ENCODE measurements around the gene PLIN4.

Gene PLIN4

GRCh38 chr19:4454747-4455718 is 63.3 kb downstream of the PLIN4 start:
- H3K9ac ChIP-seq (ENCODE audit: low read depth in 1 of 2, low read length in 2 of 2): no peak overlapping the region
- H3K27ac ChIP-seq (ENCODE audit: low read depth, low read length): no peak overlapping the region
- no peak overlapping the region for H3K4me3 ChIP-seq (ENCODE audit: low read depth in 1 of 2, low read length in 2 of 2)

GRCh38 chr19:4453232-4454179 is 64.8 kb downstream of the PLIN4 start:
- no peak overlapping the region for H3K9ac ChIP-seq (ENCODE audit: low read depth in 1 of 2, low read length in 2 of 2)
- no peaks in the 10 kb centered on the region for H3K27me3 ChIP-seq (ENCODE audit: control insufficient read depth in 1 of 2, insufficient read depth in 2 of 2, low read length in 2 of 2)
- H3K27ac ChIP-seq (ENCODE audit: low read depth, low read length): no peak overlapping the region
- peaks cover 8 to 18% of the 10 kb centered on the region in 2 donors for H3K4me1 ChIP-seq (ENCODE audit: control insufficient read depth in 1 of 2, insufficient read depth in 2 of 2, low read length in 2 of 2)
- peaks cover 25 to 51% of the 10 kb centered on the region in 2 donors for H3K36me3 ChIP-seq (ENCODE audit: control insufficient read depth in 1 of 2, insufficient read depth in 2 of 2, low read length in 2 of 2)
- H3K4me3 ChIP-seq (ENCODE audit: low read depth in 1 of 2, low read length in 2 of 2): no peak overlapping the region
- no peaks in the 10 kb centered on the region for H3K9me3 ChIP-seq (ENCODE audit: control insufficient read depth in 1 of 2, low read length in 2 of 2)

More at GRCh38 chr19:4454747-4455718, 63.3 kb downstream of the PLIN4 start:
- no peaks in the 10 kb centered on the region for H3K27me3 ChIP-seq (ENCODE audit: control insufficient read depth in 1 of 2, insufficient read depth in 2 of 2, low read length in 2 of 2)
- no peaks in the 10 kb centered on the region for H3K9me3 ChIP-seq (ENCODE audit: control insufficient read depth in 1 of 2, low read length in 2 of 2)
- peaks cover 8 to 18% of the 10 kb centered on the region in 2 donors for H3K4me1 ChIP-seq (ENCODE audit: control insufficient read depth in 1 of 2, insufficient read depth in 2 of 2, low read length in 2 of 2)
- peaks cover 15 to 38% of the 10 kb centered on the region in 2 donors for H3K36me3 ChIP-seq (ENCODE audit: control insufficient read depth in 1 of 2, insufficient read depth in 2 of 2, low read length in 2 of 2)

GRCh38 chr19:4452230-4452990 is 65.9 kb downstream of the PLIN4 start:
- no peak overlapping the region for H3K4me3 ChIP-seq (ENCODE audit: low read depth in 1 of 2, low read length in 2 of 2)
- H3K27me3 ChIP-seq (ENCODE audit: control insufficient read depth in 1 of 2, insufficient read depth in 2 of 2, low read length in 2 of 2): no peaks in the 10 kb centered on the region
- H3K4me1 ChIP-seq (ENCODE audit: control insufficient read depth in 1 of 2, insufficient read depth in 2 of 2, low read length in 2 of 2): peaks cover 8 to 18% of the 10 kb centered on the region in 2 donors
- H3K27ac ChIP-seq (ENCODE audit: low read depth, low read length): no peak overlapping the region
- H3K36me3 ChIP-seq (ENCODE audit: control insufficient read depth in 1 of 2, insufficient read depth in 2 of 2, low read length in 2 of 2): peaks cover 31 to 62% of the 10 kb centered on the region in 2 donors
- H3K9me3 ChIP-seq (ENCODE audit: control insufficient read depth in 1 of 2, low read length in 2 of 2): no peaks in the 10 kb centered on the region
- no peak overlapping the region for H3K9ac ChIP-seq (ENCODE audit: low read depth in 1 of 2, low read length in 2 of 2)

Data from duodenal mucosa (tissue), 2 donors.